BLaER1 (cell line): ENCODE data around the gene S100Z.
"Not testable (repeated sequence)": the region's sequence is repeated elsewhere in the genome, so short reads cannot be mapped to it uniquely, and the experiment has no call there.

ENCODE experiments used
- H3K27ac ChIP-seq: shearing (Covaris generic); formaldehyde crosslinking; 2 replicates; pipeline ENCODE4 v1.8.1; 2022
- H3K27me3 ChIP-seq: shearing (Covaris generic); formaldehyde crosslinking; 2 replicates; pipeline ENCODE4 v1.8.1; 2022
- H3K36me3 ChIP-seq: shearing (Covaris generic); formaldehyde crosslinking; 2 replicates; pipeline ENCODE4 v1.8.1; 2022
- H3K4me1 ChIP-seq: shearing (Covaris generic); formaldehyde crosslinking; 2 replicates; pipeline ENCODE4 v1.8.1; 2022
- H3K4me2 ChIP-seq: shearing (Covaris generic); formaldehyde crosslinking; 2 replicates; pipeline ENCODE4 v1.8.1; 2022
- H3K4me3 ChIP-seq: shearing (Covaris generic); formaldehyde crosslinking; 2 replicates; pipeline ENCODE4 v1.8.1; 2022
- H3K9ac ChIP-seq: shearing (Covaris generic); formaldehyde crosslinking; 2 replicates; pipeline ENCODE4 v1.8.1; 2022
- H3K9me3 ChIP-seq: shearing (Covaris generic); formaldehyde crosslinking; 2 replicates; pipeline ENCODE4 v1.8.1; 2022
- H4K20me1 ChIP-seq: shearing (Covaris generic); formaldehyde crosslinking; 2 replicates; pipeline ENCODE4 v1.8.1; 2022
- Cebpa-rat ChIP-seq: shearing (Covaris generic); IDR thresholded peaks from 2 replicates; pipeline ENCODE4 v1.8.1; 2022

Gene S100Z

DNA sequence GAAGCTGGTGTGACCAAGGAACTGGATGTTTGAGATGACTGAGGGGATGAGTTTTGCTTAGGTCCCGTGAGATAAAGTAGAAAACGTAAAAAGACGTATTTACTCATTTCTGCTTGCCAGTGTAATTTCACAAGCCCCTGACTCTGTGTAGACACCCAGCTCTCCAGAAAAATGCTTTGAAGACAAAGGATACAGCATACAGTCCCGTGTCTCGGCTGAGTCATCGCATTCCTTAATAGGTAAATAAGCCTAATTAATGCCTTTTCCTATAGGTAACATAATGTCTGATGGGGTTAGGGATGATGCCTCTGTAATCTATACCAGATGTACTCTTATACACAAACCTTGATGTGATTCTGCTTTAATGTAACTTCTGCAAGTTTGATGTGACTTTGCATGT is 20.2 kb downstream of the S100Z start:
- Histone ChIP-seq H4K20me1 (no peaks in the 10 kb centered on the region), H3K4me3 (no peak overlapping the region), H3K27me3 (no peaks in the 10 kb centered on the region), H3K4me1 (peaks cover 12% of the 10 kb centered on the region), H3K36me3 (no peaks in the 10 kb centered on the region), H3K9ac (no peak overlapping the region), H3K4me2 (no peak overlapping the region), H3K9me3 (no peaks in the 10 kb centered on the region), H3K27ac (no peak overlapping the region)
- TF ChIP-seq Cebpa-rat, result no peak

DNA sequence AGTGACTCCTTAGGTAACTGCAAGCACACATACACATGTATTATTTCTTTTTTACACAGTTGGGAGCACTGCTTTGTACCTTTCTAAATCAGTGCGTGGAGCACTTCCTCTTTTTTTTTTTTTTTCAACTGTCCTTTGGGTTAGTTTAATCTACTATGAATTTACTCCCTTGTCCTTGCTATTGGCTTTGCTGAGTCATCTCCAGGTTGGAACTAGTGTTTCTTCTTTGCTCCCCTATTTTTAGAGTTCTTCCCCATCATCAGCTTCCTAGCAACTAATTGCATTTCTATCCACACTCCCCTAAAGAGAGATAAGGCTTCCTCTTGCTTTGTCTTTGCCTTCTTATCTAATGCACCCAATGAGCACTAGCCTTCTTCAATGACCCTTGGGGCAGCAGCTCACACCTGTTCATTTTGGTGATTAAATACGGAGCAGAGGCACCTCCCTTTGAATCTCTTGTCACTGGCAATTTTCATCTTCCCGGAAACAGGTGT is 24.3 kb downstream of the S100Z start:
- no peak for TF ChIP-seq Cebpa-rat
- H3K4me1 ChIP-seq, result peaks cover 16% of the 10 kb centered on the region
- H3K27ac ChIP-seq, result no peak overlapping the region
- no peaks in the 10 kb centered on the region for H3K9me3 ChIP-seq
- no peak overlapping the region for H3K9ac ChIP-seq
- no peaks in the 10 kb centered on the region for H3K27me3 ChIP-seq
- H3K4me3 ChIP-seq, result no peak overlapping the region
- peak overlapping the region; percentile 25; the same call in 1 of the 2 replicates for H3K4me2 ChIP-seq
- H3K36me3 ChIP-seq, result no peaks in the 10 kb centered on the region
- H4K20me1 ChIP-seq, result no peaks in the 10 kb centered on the region

DNA sequence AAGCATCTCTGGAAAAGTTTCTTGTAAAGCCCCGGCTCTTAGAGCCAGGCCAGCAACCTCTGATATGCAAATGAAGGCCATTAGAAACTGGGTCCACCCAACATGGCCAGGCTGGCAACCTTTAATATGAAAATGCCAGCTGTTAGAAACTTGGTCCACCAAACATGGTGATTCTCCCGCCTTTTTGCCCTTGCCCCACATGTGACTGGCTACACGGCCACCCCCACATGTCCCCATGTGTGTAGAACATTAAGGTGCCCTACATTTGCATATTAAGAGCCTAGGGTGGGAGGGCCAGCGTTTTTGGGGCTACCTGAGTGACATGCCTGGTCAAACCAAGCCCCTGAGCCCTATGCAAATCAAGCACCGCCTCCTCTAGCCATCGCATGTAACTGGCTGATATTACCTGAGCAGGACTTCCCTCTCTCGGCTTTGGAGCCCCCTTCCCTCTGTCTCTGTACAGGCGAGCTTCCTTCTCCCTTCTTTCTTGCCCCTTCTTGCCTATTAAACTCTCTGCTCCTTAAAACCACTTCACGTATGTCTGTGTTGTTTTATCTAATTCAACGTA is 39.0 kb downstream of the S100Z start:
- TF ChIP-seq Cebpa-rat, result no peak
- no peaks in the 10 kb centered on the region for H3K27me3 ChIP-seq
- H3K9ac ChIP-seq, result no peak overlapping the region
- no peak overlapping the region for H3K4me2 ChIP-seq
- no peaks in the 10 kb centered on the region for H3K9me3 ChIP-seq
- no peaks in the 10 kb centered on the region for H3K36me3 ChIP-seq
- no peaks in the 10 kb centered on the region for H3K4me1 ChIP-seq
- H3K27ac ChIP-seq, result no peak overlapping the region
- no peaks in the 10 kb centered on the region for H4K20me1 ChIP-seq
- H3K4me3 ChIP-seq, result no peak overlapping the region

DNA sequence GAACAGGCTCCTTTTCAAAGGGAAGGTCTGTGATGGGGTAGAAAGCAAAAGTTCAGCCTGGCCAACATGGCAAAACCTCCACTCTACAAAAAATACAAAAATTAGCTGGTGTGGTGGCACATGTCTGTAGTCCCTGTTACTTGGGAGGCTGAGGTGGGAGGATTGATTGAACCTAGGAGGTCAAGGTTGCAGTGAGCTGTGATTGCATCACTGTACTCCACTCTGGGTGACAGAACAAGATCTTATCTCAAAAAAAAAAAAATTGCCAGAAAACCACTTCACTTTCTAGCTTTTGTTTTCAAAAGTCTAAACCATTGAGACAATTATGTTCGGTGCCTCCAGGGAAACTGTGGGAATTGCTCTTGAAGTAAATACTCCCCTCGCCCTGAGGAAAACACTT is 43.5 kb downstream of the S100Z start:
- Histone ChIP-seq H3K27ac (no peak overlapping the region), H3K4me2 (no peak overlapping the region), H3K9ac (no peak overlapping the region), H3K27me3 (no peaks in the 10 kb centered on the region), H3K36me3 (no peaks in the 10 kb centered on the region), H4K20me1 (no peaks in the 10 kb centered on the region), H3K4me3 (no peak overlapping the region), H3K4me1 (no peaks in the 10 kb centered on the region), H3K9me3 (no peaks in the 10 kb centered on the region)
- TF ChIP-seq Cebpa-rat, result no peak

DNA sequence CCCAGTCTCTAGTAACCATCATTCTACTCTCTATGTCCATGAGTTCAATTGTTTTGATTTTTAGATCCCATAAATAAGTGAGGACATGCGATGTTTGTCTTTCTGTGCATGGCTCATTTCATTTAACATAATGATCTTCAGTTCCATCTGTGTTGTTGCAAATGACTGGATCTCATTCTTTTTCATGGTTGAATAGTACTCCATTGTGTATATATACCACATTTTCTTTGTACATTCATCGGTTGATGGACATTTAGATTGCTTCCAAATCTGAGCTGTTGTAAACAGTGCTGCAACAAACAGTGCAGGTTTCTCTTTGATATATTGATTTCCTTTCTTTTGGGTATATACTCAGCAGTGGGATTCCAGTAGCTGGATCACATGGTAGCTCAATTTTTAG is 46.4 kb downstream of the S100Z start:
- no peaks in the 10 kb centered on the region for H3K27me3 ChIP-seq
- TF ChIP-seq Cebpa-rat, result no peak

DNA sequence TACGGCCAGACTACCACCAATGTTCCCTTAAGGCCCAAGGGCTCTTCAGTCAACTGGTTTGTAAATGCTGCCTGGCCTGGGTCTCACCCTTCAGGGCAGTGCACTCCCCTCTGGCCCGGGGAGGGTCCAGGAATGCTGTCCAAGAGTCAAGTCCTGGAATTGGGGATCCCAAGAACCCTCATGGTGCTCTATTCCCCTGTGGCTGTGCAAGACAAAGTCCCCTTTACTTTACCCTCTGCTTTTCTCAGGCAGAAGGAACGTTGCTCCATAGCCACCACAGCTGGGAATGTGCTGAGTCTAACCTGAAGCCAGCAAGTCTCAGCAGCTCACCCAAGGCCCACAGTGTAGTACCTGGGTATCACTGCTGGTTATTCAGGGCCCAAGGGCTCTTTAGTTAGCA is 51.7 kb downstream of the S100Z start:
- H3K9ac ChIP-seq, result no peak overlapping the region
- H3K27me3 ChIP-seq, result no peaks in the 10 kb centered on the region
- H3K27ac ChIP-seq, result no peak overlapping the region
- TF ChIP-seq Cebpa-rat, result no peak
- peaks cover 48% of the 10 kb centered on the region for H3K9me3 ChIP-seq
- H3K4me3 ChIP-seq, result no peak overlapping the region
- no peaks in the 10 kb centered on the region for H3K36me3 ChIP-seq
- H4K20me1 ChIP-seq, result no peaks in the 10 kb centered on the region
- H3K4me2 ChIP-seq, result no peak overlapping the region
- H3K4me1 ChIP-seq, result no peaks in the 10 kb centered on the region

More for the DNA sequence above, 46.4 kb downstream of the S100Z start:
- H3K9me3 ChIP-seq, result peaks cover 19% of the 10 kb centered on the region
- H3K4me3 ChIP-seq, result no peak overlapping the region
- no peaks in the 10 kb centered on the region for H4K20me1 ChIP-seq
- no peak overlapping the region for H3K27ac ChIP-seq
- H3K9ac ChIP-seq, result no peak overlapping the region
- H3K36me3 ChIP-seq, result no peaks in the 10 kb centered on the region
- no peaks in the 10 kb centered on the region for H3K4me1 ChIP-seq
- no peak overlapping the region for H3K4me2 ChIP-seq

DNA sequence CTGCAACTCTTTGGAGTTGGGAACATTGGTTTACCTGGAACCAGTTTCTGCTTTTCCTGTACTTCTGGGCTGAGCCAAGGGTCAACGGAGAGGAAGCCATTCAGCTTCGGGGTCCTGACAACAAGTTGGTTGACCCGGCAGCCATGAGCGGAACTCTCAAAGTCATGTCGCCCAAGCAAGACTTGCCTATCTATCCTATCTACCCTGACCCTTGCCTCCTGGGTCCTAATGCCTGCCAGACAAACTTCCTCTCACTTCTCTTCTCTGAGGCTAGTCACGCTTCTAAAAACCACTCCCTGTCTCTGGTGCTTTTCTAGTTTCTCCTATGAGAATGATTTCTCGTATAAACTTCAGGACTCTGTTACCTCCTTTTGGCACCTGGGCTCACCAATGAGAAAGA is 58.4 kb downstream of the S100Z start:
- Histone ChIP-seq H3K4me2 (no peak overlapping the region), H4K20me1 (no peaks in the 10 kb centered on the region), H3K27me3 (no peaks in the 10 kb centered on the region), H3K9ac (no peak overlapping the region), H3K36me3 (no peaks in the 10 kb centered on the region), H3K4me1 (no peaks in the 10 kb centered on the region), H3K4me3 (no peak overlapping the region), H3K9me3 (peaks cover 10% of the 10 kb centered on the region; the same call in 1 of the 2 replicates), H3K27ac (no peak overlapping the region)
- no peak for TF ChIP-seq Cebpa-rat

DNA sequence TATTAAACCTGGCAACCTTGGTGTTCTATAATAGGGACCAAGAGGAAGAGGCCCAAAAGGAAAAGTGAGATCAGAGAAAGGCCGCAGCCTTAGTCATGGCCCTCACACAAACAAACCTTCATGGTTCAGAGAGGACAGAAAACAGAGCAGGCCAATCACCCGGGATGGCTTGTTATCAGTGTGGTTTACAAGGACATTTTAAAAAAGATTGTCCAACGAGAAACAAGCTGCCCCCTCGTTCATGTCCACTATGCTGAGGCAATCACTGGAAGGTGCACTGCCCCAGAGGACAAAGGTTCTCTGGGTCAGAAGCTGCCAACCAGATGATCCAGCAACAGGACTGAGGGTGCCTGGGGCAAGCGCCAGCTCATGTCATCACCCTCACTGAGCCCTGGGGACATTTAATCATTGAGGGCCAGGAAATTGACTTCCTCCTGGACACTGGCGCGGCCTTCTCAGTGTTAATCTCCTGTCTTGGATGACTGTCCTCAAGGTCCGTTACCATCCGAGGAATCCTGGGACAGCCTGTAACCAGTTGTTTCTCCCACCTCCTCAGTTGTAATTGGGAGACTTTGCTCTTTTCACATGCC is 60.6 kb downstream of the S100Z start:
- not testable (repeated sequence) for H3K4me3 ChIP-seq, H4K20me1 ChIP-seq, H3K9ac ChIP-seq, H3K27ac ChIP-seq, H3K4me2 ChIP-seq, H3K27me3 ChIP-seq, H3K4me1 ChIP-seq, H3K36me3 ChIP-seq
- peaks cover 21% of the 10 kb centered on the region for H3K9me3 ChIP-seq

DNA sequence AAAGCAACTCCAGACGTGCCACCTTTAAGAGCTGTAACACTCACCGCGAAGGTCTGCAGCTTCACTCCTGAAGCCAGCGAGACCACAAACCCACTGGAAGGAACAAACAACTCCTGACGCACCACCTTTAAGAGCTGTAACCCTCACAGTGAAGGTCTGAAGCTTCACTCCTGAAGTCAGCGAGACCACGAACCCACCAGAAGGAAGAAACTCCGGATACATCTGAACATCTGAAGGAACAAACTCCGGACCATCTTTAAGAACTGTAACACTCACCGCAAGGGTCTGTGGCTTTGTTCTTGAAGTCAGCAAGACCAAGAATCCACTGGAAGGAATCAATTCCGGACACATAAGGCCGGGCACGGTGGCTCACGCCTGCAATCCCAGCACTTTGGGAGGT is 64.9 kb downstream of the S100Z start:
- H3K36me3 ChIP-seq, H4K20me1 ChIP-seq, H3K27ac ChIP-seq, H3K27me3 ChIP-seq, H3K4me2 ChIP-seq, H3K4me3 ChIP-seq, H3K9ac ChIP-seq, H3K4me1 ChIP-seq: not testable (repeated sequence)
- H3K9me3 ChIP-seq, result peaks cover 26% of the 10 kb centered on the region

DNA sequence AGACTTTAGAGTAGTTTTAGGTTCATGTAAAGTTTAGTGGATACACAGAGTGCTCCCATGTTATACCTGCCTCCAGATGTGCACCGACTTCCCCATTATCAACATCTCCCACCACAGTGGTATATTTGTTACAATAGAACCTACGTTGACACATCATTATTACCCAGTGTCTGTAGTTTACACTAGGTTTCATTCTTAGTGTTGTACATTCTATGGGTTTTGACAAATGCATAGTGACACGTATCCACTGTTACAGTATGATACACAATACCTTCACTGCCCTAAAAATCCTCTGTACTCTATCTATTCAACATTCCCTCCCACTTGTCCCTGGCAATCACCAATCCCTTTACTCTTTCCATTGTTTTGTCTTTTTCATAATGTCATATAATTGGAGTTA is 68.7 kb downstream of the S100Z start:
- H4K20me1 ChIP-seq, result no peaks in the 10 kb centered on the region
- H3K27ac ChIP-seq, result no peak overlapping the region
- H3K4me3 ChIP-seq, result no peak overlapping the region
- no peak overlapping the region for H3K9ac ChIP-seq
- no peaks in the 10 kb centered on the region for H3K27me3 ChIP-seq
- peaks cover 24% of the 10 kb centered on the region for H3K9me3 ChIP-seq
- H3K36me3 ChIP-seq, result no peaks in the 10 kb centered on the region
- no peak for TF ChIP-seq Cebpa-rat
- no peak overlapping the region for H3K4me2 ChIP-seq
- H3K4me1 ChIP-seq, result no peaks in the 10 kb centered on the region

DNA sequence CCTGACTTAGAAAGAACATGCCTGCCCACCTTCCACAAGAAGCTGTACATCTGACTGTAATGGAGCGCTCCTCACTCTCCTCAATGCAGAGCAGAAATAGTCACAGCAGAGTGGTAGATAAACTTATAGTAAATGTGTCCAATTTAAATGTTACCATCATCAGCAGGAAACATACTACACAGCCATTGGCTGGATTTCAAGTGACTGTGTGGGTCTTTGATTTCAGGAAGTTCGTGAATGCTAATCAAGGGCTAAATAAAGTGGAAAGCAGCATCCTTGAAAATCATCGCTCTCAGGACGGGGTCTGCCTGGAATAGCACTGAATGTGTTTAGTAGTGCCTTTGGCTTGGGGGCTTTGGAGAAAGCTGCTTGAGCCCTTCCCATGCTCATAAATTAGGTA is 70.7 kb downstream of the S100Z start:
- no peaks in the 10 kb centered on the region for H3K27me3 ChIP-seq
- no peak overlapping the region for H3K9ac ChIP-seq
- H3K9me3 ChIP-seq, result 0 out of 2 replicates have a peak, but pooled peaks cover 4% of the 10 kb centered on the region
- H3K27ac ChIP-seq, result no peak overlapping the region
- H3K4me1 ChIP-seq, result no peaks in the 10 kb centered on the region
- H4K20me1 ChIP-seq, result no peaks in the 10 kb centered on the region
- H3K4me2 ChIP-seq, result no peak overlapping the region
- no peaks in the 10 kb centered on the region for H3K36me3 ChIP-seq
- no peak for TF ChIP-seq Cebpa-rat
- no peak overlapping the region for H3K4me3 ChIP-seq
